Liver (tissue), 9 donors: ENCODE measurements around the gene TNFRSF25. TPM values are rescaled to one million over a fixed set of nuclear protein-coding genes. Genes with fewer than 3 reads are reported as not detected.

Experiments
- DNase-seq: peaks from one replicate; pipeline ENCODE4 v3.0.0-alpha.2; 2017; ENCODE audit warnings: low spot score
- H3K27ac ChIP-seq, 2 donors: one replicate each; pipeline ENCODE4 v1.7.0; 2013; ENCODE audit warnings: inconsistent platforms in 2 of 2, low read length in 2 of 2, control low read depth in 1 of 2, low read depth in 1 of 2, mild to moderate bottlenecking in 1 of 2
- H3K27me3 ChIP-seq, 4 donors: one replicate each; pipeline versions ENCODE4 v1.6.1 to v1.7.0; 2013; ENCODE audit warnings: low read length in 3 of 4, inconsistent platforms in 1 of 4, mild to moderate bottlenecking in 1 of 4, moderate library complexity in 1 of 4; ENCODE audit not compliant: control insufficient read depth in 4 of 4, insufficient read depth in 4 of 4
- H3K36me3 ChIP-seq, 4 donors: one replicate each; pipeline versions ENCODE4 v1.6.1 to v1.7.0; 2013; ENCODE audit warnings: low read length in 3 of 4, mild to moderate bottlenecking in 3 of 4, low read depth in 1 of 4, moderate library complexity in 1 of 4; ENCODE audit not compliant: control insufficient read depth in 4 of 4, insufficient read depth in 3 of 4
- H3K4me1 ChIP-seq, 4 donors: one replicate each; pipeline versions ENCODE4 v1.6.1 to v1.7.0; 2013; ENCODE audit warnings: low read length in 3 of 4, mild to moderate bottlenecking in 3 of 4, moderate library complexity in 1 of 4; ENCODE audit not compliant: control insufficient read depth in 4 of 4, insufficient read depth in 4 of 4
- H3K4me3 ChIP-seq, 3 donors: one replicate each; pipeline versions ENCODE4 v1.6.1 to v1.7.0; 2013; ENCODE audit warnings: low read length in 3 of 3, control low read depth in 1 of 3, low read depth in 1 of 3, mild to moderate bottlenecking in 1 of 3
- H3K9ac ChIP-seq, 2 donors: one replicate each; pipeline ENCODE4 v1.7.0; 2013; ENCODE audit warnings: low read length in 2 of 2, mild to moderate bottlenecking in 2 of 2, moderate library complexity in 2 of 2, control low read depth in 1 of 2, low read depth in 1 of 2
- H3K9me3 ChIP-seq, 4 donors: one replicate each; pipeline versions ENCODE4 v1.6.1 to v1.7.0; 2013; ENCODE audit warnings: low read length in 3 of 4; ENCODE audit not compliant: control insufficient read depth in 4 of 4
- CTCF ChIP-seq: fragments of 150-350 bp; IDR thresholded peaks from 2 replicates; pipeline ENCODE4 v1.5.1; 2017; ENCODE audit warnings: improper control_type of control experiment, low read depth, low read length; ENCODE audit not compliant: missing input control
- FOXA2 ChIP-seq: IDR thresholded peaks from 2 replicates; pipeline ENCODE4 v1.6.1; 2016; ENCODE audit warnings: antibody characterized with exemption
- GABPA ChIP-seq, 2 donors: IDR thresholded peaks in 1 of 2; conservative IDR thresholded peaks in 1 of 2; 2 replicates each; pipeline ENCODE4 v1.6.1; 2016; ENCODE audit warnings: antibody characterized with exemption in 2 of 2, mild to moderate bottlenecking in 1 of 2, moderate library complexity in 1 of 2
- HNF4A ChIP-seq, 2 donors: conservative IDR thresholded peaks; 2 replicates each; pipeline ENCODE4 v1.6.1; 2016; ENCODE audit warnings: antibody characterized with exemption in 2 of 2, mild to moderate bottlenecking in 2 of 2
- HNF4G ChIP-seq: IDR thresholded peaks from 2 replicates; pipeline ENCODE4 v1.6.1; 2016; ENCODE audit warnings: antibody characterized with exemption
- JUND ChIP-seq, 2 donors: IDR thresholded peaks; 2 replicates each; pipeline ENCODE4 v1.6.1; 2016; ENCODE audit warnings: antibody characterized with exemption in 2 of 2
- MAX ChIP-seq: IDR thresholded peaks from 2 replicates; pipeline ENCODE4 v1.6.1; 2016; ENCODE audit warnings: antibody characterized with exemption
- NR2F2 ChIP-seq: IDR thresholded peaks from 2 replicates; pipeline ENCODE4 v1.6.1; 2016; ENCODE audit warnings: antibody characterized with exemption
- RAD21 ChIP-seq, 2 donors: IDR thresholded peaks; 2 replicates each; pipeline ENCODE4 v1.6.1; 2016; ENCODE audit warnings: antibody characterized with exemption in 2 of 2, mild to moderate bottlenecking in 2 of 2
- RXRA ChIP-seq, 2 donors: IDR thresholded peaks; 2 replicates each; pipeline ENCODE4 v1.6.1; 2017 to 2018; ENCODE audit warnings: antibody characterized with exemption in 2 of 2, mild to moderate bottlenecking in 1 of 2
- SP1 ChIP-seq: IDR thresholded peaks from 2 replicates; pipeline ENCODE4 v1.6.1; 2018; ENCODE audit warnings: antibody characterized with exemption, mild to moderate bottlenecking
- TAF1 ChIP-seq: conservative IDR thresholded peaks from 2 replicates; pipeline ENCODE4 v1.6.1; 2016; ENCODE audit warnings: antibody characterized with exemption, mild to moderate bottlenecking
- YY1 ChIP-seq: IDR thresholded peaks from 2 replicates; pipeline ENCODE4 v1.6.1; 2016; ENCODE audit warnings: antibody characterized with exemption, mild to moderate bottlenecking
- ZBTB33 ChIP-seq: IDR thresholded peaks from 2 replicates; pipeline ENCODE4 v1.6.1; 2016; ENCODE audit warnings: antibody characterized with exemption
- WGBS: extraction: QIAGEN DNeasy Blood & Tissue Kit; methylation state at CpG from one replicate; pipeline ENCODE4 v1.1.7; 2013; 5-methylcytosine and 5-hydroxymethylcytosine counted together
- polyA plus RNA-seq, 2 donors: library from polyadenylated mRNA; stranded (reverse) in 1 of 2; unstranded in 1 of 2; fragments of 200-250 nt in 1 of 2; fragments of >200 nt in 1 of 2; fragmentation: Nextera tagmentation in 1 of 2; extraction: Ambion mirVana in 1 of 2; gene quantifications; one replicate each; pipeline versions ENCODE4 v1.2.1 to v1.2.3, GENCODE V29; 2013 to 2015
- total RNA-seq, 2 donors: library from RNA; depleted of rRNA; stranded (reverse); fragments of >200 nt; gene quantifications; one replicate each; pipeline ENCODE4 v1.2.3, GENCODE V29; 2014
- donor health status: healthy.
- donor health status: healthy.
- donor health status: healthy.
- donor health status: healthy.
- donor health status: healthy.

Gene TNFRSF25
- total and polyA plus RNA-seq, 4 donors: 0.78 to 2.6 (median 2.0) TPM

GRCh38 chr1:6447818-6448748 lies 17.9 kb downstream of the TNFRSF25 start:
- Histone ChIP-seq H3K4me3 (peak overlapping the region in 2 of 3 donors; percentile 41 to 55), H3K9ac (no peak overlapping the region), H3K27ac (peak overlapping the region; percentile 70 to 76), H3K9me3 (no peaks in the 10 kb centered on the region), H3K27me3 (no peaks in the 10 kb centered on the region), H3K36me3 (no peaks in the 10 kb centered on the region), H3K4me1 (peaks cover 34 to 75% (median 52%) of the 10 kb centered on the region in 4 donors)
- DNase-seq: no peak
- 2% methylated on average over 68 of the region's 68 CpGs for WGBS
- TF ChIP-seq JUND (IDR thresholded peaks at IDR 0.05) (no peak), SP1 (peak; percentile 34), TAF1 (no peak), GABPA (IDR thresholded peaks at IDR 0.05 in 1 of 2, conservative IDR thresholded peaks at IDR 0.05 in 1 of 2) (no peak), NR2F2 (no peak), YY1 (no peak), ZBTB33 (no peak), CTCF (peak; percentile 25)

GRCh38 chr1:6447016-6447817 lies 18.8 kb downstream of the TNFRSF25 start:
- Histone ChIP-seq H3K27me3 (no peaks in the 10 kb centered on the region), H3K9ac (no peak overlapping the region), H3K4me1 (peaks cover 31 to 66% (median 46%) of the 10 kb centered on the region in 4 donors), H3K36me3 (no peaks in the 10 kb centered on the region), H3K9me3 (no peaks in the 10 kb centered on the region), H3K27ac (peak overlapping the region; percentile 70 to 76), H3K4me3 (peak overlapping the region in 2 of 3 donors; percentile 32 to 55)
- no peak for DNase-seq
- 2% methylated on average over 67 of the region's 67 CpGs for WGBS
- TF ChIP-seq GABPA (IDR thresholded peaks at IDR 0.05 in 1 of 2, conservative IDR thresholded peaks at IDR 0.05 in 1 of 2): no peak
- no peak for TF ChIP-seq HNF4A (conservative IDR thresholded peaks at IDR 0.05)
- no peak for TF ChIP-seq JUND (IDR thresholded peaks at IDR 0.05)
- no peak for TF ChIP-seq YY1
- no peak for TF ChIP-seq FOXA2
- TF ChIP-seq HNF4G: no peak
- no peak for TF ChIP-seq RAD21 (IDR thresholded peaks at IDR 0.05)
- no peak for TF ChIP-seq RXRA (IDR thresholded peaks at IDR 0.05)
- no peak for TF ChIP-seq MAX
- TF ChIP-seq SP1: no peak
